ENCODE data around the gene ADGRD2. TPM values are rescaled to one million over a fixed set of nuclear protein-coding genes. Genes with fewer than 3 reads are reported as not detected.

ADGRD2 gene
- total and polyA plus RNA-seq, 9 of the 15 experiments (the other 6 are each of a cell fraction or from before 2014, with no cell fraction given) = not detected

DNA sequence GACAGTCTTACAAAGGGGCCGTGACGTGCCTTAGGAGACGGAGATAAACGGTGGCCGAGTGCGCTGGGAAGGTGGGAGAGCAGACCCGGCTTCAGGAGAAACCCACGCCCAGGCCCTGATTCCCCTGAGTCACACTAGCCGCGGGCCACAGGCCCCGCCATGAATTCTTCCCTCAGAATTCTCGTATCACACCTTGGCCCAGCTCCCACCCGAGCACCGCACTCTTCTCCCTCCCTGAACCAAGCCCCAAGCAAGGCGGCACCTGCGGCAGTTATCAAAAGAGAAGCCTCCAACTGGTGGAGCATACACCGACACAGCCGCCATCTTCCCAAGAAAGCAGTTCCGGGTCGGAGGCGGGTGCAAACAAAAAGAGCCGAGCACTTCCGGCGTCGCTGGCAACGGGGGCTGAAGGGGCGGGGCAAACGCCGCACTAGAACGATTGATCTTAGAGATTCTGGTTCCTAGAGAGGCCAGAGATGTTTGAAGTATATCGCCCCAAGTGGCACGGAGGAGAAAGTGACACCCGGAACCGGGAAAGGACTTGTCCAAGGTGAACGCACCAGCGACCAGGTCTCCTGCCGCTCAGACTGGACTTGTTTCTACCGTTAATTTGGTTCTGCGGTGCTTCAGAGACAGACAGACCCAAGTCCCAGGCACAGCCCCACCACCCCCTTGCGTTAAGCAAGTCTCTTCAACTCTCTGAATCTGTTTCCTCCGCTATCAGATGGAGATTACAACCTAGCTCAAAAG lies 35.0 kb upstream of the ADGRD2 start, which contains the start of gene PSMB7 (continued):
- TF ChIP-seq, protein P1, sequence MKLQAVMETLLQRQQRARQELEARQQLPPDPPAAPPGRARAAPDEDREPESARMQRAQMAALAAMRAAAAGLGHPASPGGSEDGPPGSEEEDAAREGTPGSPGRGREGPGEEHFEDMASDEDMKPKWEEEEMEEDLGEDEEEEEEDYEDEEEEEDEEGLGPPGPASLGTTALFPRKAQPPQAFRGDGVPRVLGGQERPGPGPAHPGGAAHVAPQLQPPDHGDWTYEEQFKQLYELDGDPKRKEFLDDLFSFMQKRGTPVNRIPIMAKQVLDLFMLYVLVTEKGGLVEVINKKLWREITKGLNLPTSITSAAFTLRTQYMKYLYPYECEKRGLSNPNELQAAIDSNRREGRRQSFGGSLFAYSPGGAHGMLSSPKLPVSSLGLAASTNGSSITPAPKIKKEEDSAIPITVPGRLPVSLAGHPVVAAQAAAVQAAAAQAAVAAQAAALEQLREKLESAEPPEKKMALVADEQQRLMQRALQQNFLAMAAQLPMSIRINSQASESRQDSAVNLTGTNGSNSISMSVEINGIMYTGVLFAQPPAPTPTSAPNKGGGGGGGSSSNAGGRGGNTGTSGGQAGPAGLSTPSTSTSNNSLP (IDR thresholded peaks at IDR 0.05; ENCODE audit: borderline replicate concordance, low read depth, low read length) = peak; percentile 86
- peak; percentile 47; the same call in 1 of the 2 replicates for TF ChIP-seq MTA3 (IDR thresholded peaks at IDR 0.05; ENCODE audit: borderline replicate concordance)
- TF ChIP-seq HEY1 (CRISPR knock-in tag; IDR thresholded peaks at IDR 0.05; ENCODE audit: borderline replicate concordance) = no peak; the same call in 1 of the 2 replicates
- TF ChIP-seq DDX20 (tag; IDR thresholded peaks at IDR 0.05; ENCODE audit: low read depth) = no peak
- 0 out of 2 replicates have a peak, but pooled peaks have one; percentile 33 for TF ChIP-seq ZNF41 (CRISPR knock-in tag; conservative IDR thresholded peaks at IDR 0.05)
- peak; percentile 56; the same call in 1 of the 2 replicates for TF ChIP-seq SMAD3 (CRISPR knock-in tag; conservative IDR thresholded peaks at IDR 0.05)
- TF ChIP-seq, protein P2, sequence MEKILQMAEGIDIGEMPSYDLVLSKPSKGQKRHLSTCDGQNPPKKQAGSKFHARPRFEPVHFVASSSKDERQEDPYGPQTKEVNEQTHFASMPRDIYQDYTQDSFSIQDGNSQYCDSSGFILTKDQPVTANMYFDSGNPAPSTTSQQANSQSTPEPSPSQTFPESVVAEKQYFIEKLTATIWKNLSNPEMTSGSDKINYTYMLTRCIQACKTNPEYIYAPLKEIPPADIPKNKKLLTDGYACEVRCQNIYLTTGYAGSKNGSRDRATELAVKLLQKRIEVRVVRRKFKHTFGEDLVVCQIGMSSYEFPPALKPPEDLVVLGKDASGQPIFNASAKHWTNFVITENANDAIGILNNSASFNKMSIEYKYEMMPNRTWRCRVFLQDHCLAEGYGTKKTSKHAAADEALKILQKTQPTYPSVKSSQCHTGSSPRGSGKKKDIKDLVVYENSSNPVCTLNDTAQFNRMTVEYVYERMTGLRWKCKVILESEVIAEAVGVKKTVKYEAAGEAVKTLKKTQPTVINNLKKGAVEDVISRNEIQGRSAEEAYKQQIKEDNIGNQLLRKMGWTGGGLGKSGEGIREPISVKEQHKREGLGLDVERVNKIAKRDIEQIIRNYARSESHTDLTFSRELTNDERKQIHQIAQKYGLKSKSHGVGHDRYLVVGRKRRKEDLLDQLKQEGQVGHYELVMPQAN (IDR thresholded peaks at IDR 0.05; ENCODE audit: borderline replicate concordance) = peak; percentile 89
- TF ChIP-seq, protein P3, sequence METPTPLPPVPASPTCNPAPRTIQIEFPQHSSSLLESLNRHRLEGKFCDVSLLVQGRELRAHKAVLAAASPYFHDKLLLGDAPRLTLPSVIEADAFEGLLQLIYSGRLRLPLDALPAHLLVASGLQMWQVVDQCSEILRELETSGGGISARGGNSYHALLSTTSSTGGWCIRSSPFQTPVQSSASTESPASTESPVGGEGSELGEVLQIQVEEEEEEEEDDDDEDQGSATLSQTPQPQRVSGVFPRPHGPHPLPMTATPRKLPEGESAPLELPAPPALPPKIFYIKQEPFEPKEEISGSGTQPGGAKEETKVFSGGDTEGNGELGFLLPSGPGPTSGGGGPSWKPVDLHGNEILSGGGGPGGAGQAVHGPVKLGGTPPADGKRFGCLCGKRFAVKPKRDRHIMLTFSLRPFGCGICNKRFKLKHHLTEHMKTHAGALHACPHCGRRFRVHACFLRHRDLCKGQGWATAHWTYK (CRISPR knock-in tag; IDR thresholded peaks at IDR 0.05) = 0 out of 2 replicates have a peak, but pooled peaks have one; percentile 23
- TF ChIP-seq FOXA3 (CRISPR knock-in tag; conservative IDR thresholded peaks at IDR 0.05 in 1 of 2, IDR thresholded peaks at IDR 0.05 in 1 of 2) = no peak
- no peak for TF ChIP-seq GTF2A2 (tag; IDR thresholded peaks at IDR 0.05)
- TF ChIP-seq, protein P4, sequence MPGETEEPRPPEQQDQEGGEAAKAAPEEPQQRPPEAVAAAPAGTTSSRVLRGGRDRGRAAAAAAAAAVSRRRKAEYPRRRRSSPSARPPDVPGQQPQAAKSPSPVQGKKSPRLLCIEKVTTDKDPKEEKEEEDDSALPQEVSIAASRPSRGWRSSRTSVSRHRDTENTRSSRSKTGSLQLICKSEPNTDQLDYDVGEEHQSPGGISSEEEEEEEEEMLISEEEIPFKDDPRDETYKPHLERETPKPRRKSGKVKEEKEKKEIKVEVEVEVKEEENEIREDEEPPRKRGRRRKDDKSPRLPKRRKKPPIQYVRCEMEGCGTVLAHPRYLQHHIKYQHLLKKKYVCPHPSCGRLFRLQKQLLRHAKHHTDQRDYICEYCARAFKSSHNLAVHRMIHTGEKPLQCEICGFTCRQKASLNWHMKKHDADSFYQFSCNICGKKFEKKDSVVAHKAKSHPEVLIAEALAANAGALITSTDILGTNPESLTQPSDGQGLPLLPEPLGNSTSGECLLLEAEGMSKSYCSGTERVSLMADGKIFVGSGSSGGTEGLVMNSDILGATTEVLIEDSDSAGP (CRISPR knock-in tag; IDR thresholded peaks at IDR 0.05) = no peak
- TF ChIP-seq, protein P5, sequence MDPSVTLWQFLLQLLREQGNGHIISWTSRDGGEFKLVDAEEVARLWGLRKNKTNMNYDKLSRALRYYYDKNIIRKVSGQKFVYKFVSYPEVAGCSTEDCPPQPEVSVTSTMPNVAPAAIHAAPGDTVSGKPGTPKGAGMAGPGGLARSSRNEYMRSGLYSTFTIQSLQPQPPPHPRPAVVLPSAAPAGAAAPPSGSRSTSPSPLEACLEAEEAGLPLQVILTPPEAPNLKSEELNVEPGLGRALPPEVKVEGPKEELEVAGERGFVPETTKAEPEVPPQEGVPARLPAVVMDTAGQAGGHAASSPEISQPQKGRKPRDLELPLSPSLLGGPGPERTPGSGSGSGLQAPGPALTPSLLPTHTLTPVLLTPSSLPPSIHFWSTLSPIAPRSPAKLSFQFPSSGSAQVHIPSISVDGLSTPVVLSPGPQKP (CRISPR knock-in tag; IDR thresholded peaks at IDR 0.05) = no peak
- no peak for TF ChIP-seq ZNF140 (CRISPR knock-in tag; IDR thresholded peaks at IDR 0.05)
- no peak for TF ChIP-seq ZNF274 (IDR thresholded peaks at IDR 0.05; ENCODE audit: borderline replicate concordance, low read depth, low read length)
- TF ChIP-seq, protein P6, sequence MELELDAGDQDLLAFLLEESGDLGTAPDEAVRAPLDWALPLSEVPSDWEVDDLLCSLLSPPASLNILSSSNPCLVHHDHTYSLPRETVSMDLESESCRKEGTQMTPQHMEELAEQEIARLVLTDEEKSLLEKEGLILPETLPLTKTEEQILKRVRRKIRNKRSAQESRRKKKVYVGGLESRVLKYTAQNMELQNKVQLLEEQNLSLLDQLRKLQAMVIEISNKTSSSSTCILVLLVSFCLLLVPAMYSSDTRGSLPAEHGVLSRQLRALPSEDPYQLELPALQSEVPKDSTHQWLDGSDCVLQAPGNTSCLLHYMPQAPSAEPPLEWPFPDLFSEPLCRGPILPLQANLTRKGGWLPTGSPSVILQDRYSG (tag; conservative IDR thresholded peaks at IDR 0.05; ENCODE audit: low read depth) = no peak
- no peak for TF ChIP-seq SMAD2 (IDR thresholded peaks at IDR 0.05; ENCODE audit: low read depth, low read length)
- TF ChIP-seq NFIX (CRISPR knock-in tag; IDR thresholded peaks at IDR 0.05; ENCODE audit: low read depth) = no peak
- no peak for TF ChIP-seq ZNF77 (CRISPR knock-in tag; IDR thresholded peaks at IDR 0.05)

Measured in K562 (cell line).